ENCODE results near the gene VN1R5.
"Not testable (repeated sequence)": the region's sequence is repeated elsewhere in the genome, so short reads cannot be mapped to it uniquely, and the experiment has no call there.

The VN1R5 gene

GRCh38 chr1:247274605-247275256, 18.9 kb downstream of the VN1R5 start:
- no peak for FAIRE-seq

- no peak for FAIRE-seq
Measured at GRCh38 chr1:247277191-247277590, 21.3 kb downstream of the VN1R5 start.

GRCh38 chr1:247281001-247281574, 25.2 kb downstream of the VN1R5 start:
- FAIRE-seq = no peak

GRCh38 chr1:247286134-247286670, 30.3 kb downstream of the VN1R5 start:
- no peak for FAIRE-seq

GRCh38 chr1:247287460-247287859, 31.6 kb downstream of the VN1R5 start:
- no peak for FAIRE-seq

- FAIRE-seq = no peak
Measured at GRCh38 chr1:247288341-247288740, 32.5 kb downstream of the VN1R5 start.

- FAIRE-seq = not testable (repeated sequence)
Measured at GRCh38 chr1:247289274-247289892, 33.5 kb downstream of the VN1R5 start.

GRCh38 chr1:247290576-247290975, 34.7 kb downstream of the VN1R5 start:
- no peak for FAIRE-seq

GRCh38 chr1:247291161-247291560, 35.3 kb downstream of the VN1R5 start:
- no peak for FAIRE-seq

GRCh38 chr1:247291833-247292561, 36.1 kb downstream of the VN1R5 start:
- no peak for FAIRE-seq

- no peak for FAIRE-seq
Measured at GRCh38 chr1:247293047-247293446, 37.2 kb downstream of the VN1R5 start.

- FAIRE-seq = no peak
Measured at GRCh38 chr1:247294282-247294681, 38.4 kb downstream of the VN1R5 start.

GRCh38 chr1:247295274-247295684, 39.4 kb downstream of the VN1R5 start:
- no peak for FAIRE-seq

GRCh38 chr1:247295746-247296145, 39.9 kb downstream of the VN1R5 start:
- no peak for FAIRE-seq

- FAIRE-seq = no peak
Measured at GRCh38 chr1:247296599-247297180, 40.8 kb downstream of the VN1R5 start.

- no peak for FAIRE-seq
Measured at GRCh38 chr1:247297263-247298123, 41.6 kb downstream of the VN1R5 start.

GRCh38 chr1:247298124-247298481, 42.2 kb downstream of the VN1R5 start:
- no peak for FAIRE-seq

GRCh38 chr1:247298701-247299100, 42.8 kb downstream of the VN1R5 start:
- FAIRE-seq = no peak

GRCh38 chr1:247299723-247300381, 44.0 kb downstream of the VN1R5 start:
- no peak for FAIRE-seq

GRCh38 chr1:247300491-247301175, 44.8 kb downstream of the VN1R5 start:
- no peak for FAIRE-seq

- no peak for FAIRE-seq
Measured at GRCh38 chr1:247301176-247301540, 45.3 kb downstream of the VN1R5 start.

All from colon (tissue), 2 donors.